Fibroblast of skin of abdomen (primary cell): ENCODE data around the gene CTAGE9. TPM values are rescaled to one million over a fixed set of nuclear protein-coding genes. Genes with fewer than 3 reads are reported as not detected.
"Not testable (repeated sequence)": the region's sequence is repeated elsewhere in the genome, so short reads cannot be mapped to it uniquely, and the experiment has no call there.

Experiments
- DNase-seq: peaks from one replicate; pipeline ENCODE4 v3.0.0-alpha.2; 2013
- polyA plus RNA-seq, 2 experiments: library from polyadenylated mRNA; unstranded; fragments of 120-200 nt; gene quantifications; one replicate each; pipeline ENCODE4 v1.2.1, GENCODE V29; 2013; ENCODE audit not compliant: insufficient read length in 2 of 2

CTAGE9 gene, protein sequence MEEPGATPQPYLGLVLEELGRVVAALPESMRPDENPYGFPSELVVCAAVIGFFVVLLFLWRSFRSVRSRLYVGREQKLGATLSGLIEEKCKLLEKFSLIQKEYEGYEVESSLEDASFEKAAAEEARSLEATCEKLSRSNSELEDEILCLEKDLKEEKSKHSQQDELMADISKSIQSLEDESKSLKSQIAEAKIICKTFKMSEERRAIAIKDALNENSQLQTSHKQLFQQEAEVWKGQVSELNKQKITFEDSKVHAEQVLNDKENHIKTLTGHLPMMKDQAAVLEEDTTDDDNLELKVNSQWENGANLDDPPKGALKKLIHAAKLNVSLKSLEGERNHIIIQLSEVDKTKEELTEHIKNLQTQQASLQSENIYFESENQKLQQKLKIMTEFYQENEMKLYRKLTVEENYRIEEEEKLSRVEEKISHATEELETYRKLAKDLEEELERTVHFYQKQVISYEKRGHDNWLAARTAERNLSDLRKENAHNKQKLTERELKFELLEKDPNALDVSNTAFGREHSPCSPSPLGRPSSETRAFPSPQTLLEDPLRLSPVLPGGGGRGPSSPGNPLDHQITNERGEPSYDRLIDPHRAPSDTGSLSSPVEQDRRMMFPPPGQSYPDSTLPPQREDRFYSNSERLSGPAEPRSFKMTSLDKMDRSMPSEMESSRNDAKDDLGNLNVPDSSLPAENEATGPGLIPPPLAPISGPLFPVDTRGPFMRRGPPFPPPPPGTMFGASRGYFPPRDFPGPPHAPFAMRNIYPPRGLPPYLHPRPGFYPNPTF
- polyA plus RNA-seq (2013, experiment 1 of 2; ENCODE audit: insufficient read length) = not detected
- polyA plus RNA-seq (2013, experiment 2 of 2; ENCODE audit: insufficient read length) = not detected

DNA sequence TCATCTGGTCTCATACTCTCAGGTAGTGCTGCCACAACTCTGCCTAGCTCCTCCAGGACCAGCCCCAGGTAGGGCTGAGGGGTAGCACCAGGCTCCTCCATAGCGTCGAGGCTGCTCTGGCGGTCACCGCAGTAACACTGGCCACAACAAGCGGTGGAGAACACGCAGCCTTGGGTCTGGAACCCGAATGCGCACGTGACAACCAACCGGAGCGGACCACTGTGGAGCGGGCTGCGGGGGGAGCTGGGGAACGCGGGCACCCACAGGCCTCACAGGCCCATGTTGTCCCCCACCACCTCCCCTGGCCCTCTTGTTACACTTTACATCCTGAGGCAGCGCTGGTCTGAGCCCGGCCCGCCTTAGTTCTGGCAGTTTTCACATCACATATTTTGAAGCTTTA is at the start of gene CTAGE9:
CTAGE9 (minus strand) TSS at position 101 of the 400 bp plus-strand sequence; CDS start at position 101, 0 bp downstream.
- not testable (repeated sequence) for DNase-seq

GRCh38 chr6:131758920-131759319 is 48.1 kb upstream of the CTAGE9 start:
- DNase-seq = no peak

DNA sequence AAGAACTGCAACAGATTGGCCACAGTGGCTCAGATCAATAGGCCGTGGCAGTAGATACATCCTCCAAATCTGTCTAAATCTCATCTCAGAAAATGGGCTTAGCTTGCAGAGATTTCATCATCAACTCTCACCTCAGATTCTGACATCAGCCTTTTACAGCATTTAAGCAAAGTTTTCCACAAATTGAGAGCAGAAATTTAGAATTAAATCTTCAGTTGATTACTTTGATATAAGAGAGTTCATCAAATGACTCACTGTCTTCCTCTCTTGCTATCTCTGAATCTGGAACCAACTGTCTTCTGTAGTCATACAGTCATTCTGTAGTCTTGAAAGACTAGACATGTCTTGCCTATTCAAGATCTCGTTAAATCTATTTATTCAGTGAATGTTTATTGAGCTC is 45.2 kb upstream of the CTAGE9 start:
- DNase-seq = no peak

DNA sequence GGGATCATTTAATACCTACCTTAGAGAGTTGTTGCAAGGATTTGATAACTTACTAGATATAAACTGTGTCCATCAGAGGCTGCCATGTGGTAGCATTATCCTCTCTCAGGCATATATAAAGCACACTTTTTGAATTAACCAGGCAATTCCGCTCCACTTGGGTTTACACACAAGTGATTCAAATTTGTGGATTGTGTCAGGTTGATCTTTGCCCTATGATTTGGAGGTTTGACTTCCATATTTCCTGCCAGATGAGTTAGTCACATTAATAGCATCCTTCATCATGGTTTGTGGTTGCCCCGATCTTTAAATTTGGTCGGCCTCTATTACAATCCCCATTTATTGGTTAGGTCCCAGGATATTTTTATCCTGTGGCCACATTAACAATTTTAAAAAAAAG is 44.8 kb upstream of the CTAGE9 start:
- DNase-seq = peak; percentile 94

- peak; percentile 30 for DNase-seq
Measured at GRCh38 chr6:131754715-131755567, 44.1 kb upstream of the CTAGE9 start.

DNA sequence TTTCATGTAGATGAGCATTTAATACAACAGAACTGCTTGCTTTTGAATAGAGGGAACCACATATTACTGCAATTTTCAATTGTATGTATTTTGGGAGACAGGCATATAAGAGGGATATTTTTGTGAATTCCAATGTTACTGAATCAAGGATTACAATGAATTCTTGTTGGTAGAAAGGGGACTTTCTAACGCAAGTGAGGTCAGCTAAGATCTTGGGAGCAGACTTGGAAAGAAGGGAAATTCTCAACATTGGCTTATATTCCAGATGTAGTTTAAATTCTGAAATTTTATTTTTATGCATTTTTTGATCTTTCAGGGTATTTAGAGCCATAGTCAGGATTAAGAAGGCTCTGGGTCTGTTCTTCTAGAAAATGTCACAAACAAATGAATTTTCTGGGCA is 43.3 kb upstream of the CTAGE9 start:
- peak; percentile 58 for DNase-seq

GRCh38 chr6:131751012-131751715 is 40.3 kb upstream of the CTAGE9 start:
- DNase-seq = not testable (repeated sequence)

DNA sequence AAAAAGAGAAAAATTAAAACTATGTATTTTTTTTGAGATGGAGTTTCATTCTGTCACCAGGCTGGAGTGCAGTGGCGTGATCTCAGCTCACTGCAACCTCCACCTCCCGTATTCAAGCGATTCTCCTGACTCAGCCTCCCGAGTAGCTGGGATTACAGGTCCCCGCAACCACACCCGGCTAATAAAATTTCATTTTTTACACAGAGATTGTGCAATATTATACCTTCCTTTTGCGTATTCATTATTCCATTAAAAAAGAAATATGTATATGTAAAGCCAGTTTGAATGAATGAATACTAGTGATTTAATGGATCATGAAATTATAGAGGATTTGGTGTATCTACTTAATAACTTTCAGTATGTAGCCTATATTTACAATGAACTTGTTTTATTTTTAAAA is 38.2 kb upstream of the CTAGE9 start:
- DNase-seq = no peak

GRCh38 chr6:131747821-131748353 is 37.1 kb upstream of the CTAGE9 start:
- DNase-seq = no peak

- DNase-seq = no peak
Measured at GRCh38 chr6:131745476-131745875, 34.7 kb upstream of the CTAGE9 start.

DNA sequence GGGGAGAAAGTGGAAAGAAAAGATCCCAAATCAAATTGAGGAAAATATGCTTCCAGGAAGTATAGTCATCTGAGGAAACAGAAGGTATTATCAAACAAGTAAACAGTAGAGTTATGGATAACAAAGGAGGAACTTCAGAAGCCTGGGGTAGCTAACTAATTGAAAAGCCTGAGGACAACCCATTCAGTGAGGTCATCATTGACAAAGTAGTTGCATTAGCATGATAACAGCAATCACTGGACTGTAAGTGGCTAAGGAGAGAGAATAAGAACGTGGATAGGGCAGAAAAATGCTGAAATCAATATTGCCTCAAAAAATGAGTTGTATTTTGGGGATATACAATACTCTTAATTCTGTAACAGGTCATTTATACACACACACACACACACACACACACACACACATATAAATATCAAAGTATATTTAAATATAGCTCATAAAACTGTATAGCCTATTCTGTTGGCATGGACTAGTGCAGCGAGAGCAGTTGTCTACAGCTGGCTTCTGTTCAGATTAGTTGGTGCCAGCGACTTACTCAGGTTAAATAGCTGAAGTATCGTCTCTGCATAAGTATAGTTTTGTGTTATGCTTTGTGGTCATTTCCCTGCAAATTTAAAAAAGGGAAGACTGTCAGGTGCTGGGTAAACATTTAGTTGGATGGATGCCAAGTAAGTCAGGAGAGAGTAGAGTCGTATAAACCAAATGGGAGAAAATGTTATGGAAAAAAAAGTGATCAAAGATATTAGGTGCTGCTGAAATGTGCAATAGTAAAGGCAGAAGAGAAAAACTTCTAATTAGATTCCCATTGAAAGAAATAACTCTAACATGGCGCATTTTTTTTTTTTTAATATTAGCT is 33.8 kb upstream of the CTAGE9 start:
- DNase-seq = no peak

GRCh38 chr6:131741688-131742393 is 31.0 kb upstream of the CTAGE9 start:
- no peak for DNase-seq

GRCh38 chr6:131740161-131740560 is 29.3 kb upstream of the CTAGE9 start:
- peak; percentile 30 for DNase-seq

DNA sequence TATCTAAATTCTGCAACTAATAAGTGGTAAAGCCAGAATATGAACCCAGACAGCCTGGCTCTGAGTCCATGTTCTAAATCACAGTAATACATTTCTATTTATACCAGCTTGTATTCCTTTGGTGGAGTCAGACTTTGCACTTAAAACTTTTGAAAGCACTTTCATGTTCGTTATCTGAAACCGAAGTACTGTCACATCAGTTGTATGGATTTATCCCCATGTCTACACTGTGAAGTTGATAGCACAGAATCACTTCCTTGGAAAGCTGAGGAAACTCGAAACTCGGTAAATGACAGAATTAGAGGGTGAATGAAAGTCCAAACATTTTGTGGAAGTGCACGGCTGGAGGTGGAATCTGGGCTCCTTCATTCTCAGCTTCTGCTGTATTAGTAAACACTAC is 28.3 kb upstream of the CTAGE9 start:
- no peak for DNase-seq

GRCh38 chr6:131736811-131737210 is 26.0 kb upstream of the CTAGE9 start:
- no peak for DNase-seq

GRCh38 chr6:131736003-131736596 is 25.3 kb upstream of the CTAGE9 start:
- peak; percentile 24 for DNase-seq

GRCh38 chr6:131733376-131734016 is 22.7 kb upstream of the CTAGE9 start:
- DNase-seq = peak; percentile 63

DNA sequence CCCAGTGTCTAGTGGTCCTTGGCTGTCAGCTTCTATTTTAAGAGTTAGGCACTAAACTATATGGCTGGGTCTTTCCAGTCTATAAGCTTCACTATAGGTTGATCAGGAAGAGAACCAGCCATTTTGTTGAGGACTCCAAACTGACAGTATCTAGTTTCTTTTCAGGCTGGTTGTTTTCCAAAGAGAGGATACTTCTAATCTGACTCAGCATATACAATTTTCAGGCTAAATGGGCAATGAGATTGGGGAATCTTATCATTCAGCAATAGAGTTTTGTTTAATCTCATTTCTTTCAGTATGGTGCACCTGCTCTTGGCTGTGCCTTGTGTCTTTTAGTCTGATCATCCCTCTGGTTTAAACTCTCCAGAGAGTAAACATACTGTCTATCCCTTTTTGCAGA is 20.4 kb upstream of the CTAGE9 start:
- no peak for DNase-seq

GRCh38 chr6:131730264-131730663 is 19.4 kb upstream of the CTAGE9 start:
- no peak for DNase-seq
